B cell (primary cell): Measurements from ENCODE around the gene RSU1. TPM values are rescaled to one million over a fixed set of nuclear protein-coding genes. Genes with fewer than 3 reads are reported as not detected.

Source experiments
- ATAC-seq: fragments of 200-7000 bp; cut with Tn5 transposase; one replicate; pipeline ENCODE4 v1.10.0; 2021; ENCODE audit warnings: low read depth, mild to moderate bottlenecking, moderate number of reproducible peaks, moderate library complexity
- CTCF ChIA-PET: fragments of 350-600 bp; sonication (Branson Sonifier 250); formaldehyde crosslinking; loops from one replicate; lab custom pipeline; 2021; ENCODE audit warnings: antibody characterized with exemption, inconsistent platforms; lab: Charles Lee
- POLR2A ChIA-PET: fragments of 350-600 bp; sonication (Branson Sonifier 250); formaldehyde crosslinking; loops from one replicate; lab custom pipeline; 2021; ENCODE audit warnings: antibody characterized with exemption; lab: Charles Lee
- DNase-seq: peaks from one replicate; pipeline ENCODE4 v3.0.0; 2013
- H2AFZ ChIP-seq: 2 replicates; pipeline ENCODE4 v1.6.1; 2012; ENCODE audit warnings: mild to moderate bottlenecking, low read depth, low read length; ENCODE audit not compliant: insufficient read depth, poor library complexity, severe bottlenecking
- H3K27ac ChIP-seq, 2 donors: 1 replicate in 1 of 2; 2 replicates in 1 of 2; pipeline ENCODE4 v1.5.1; 2012 to 2013; ENCODE audit warnings: low read length in 2 of 2, mild to moderate bottlenecking in 2 of 2, moderate library complexity in 1 of 2
- H3K27me3 ChIP-seq, 4 experiments: fragments of 200-600 bp in 1 of 4; sonication (generic) in 1 of 4; replicated peaks in 1 of 4; 1 replicate in 2 of 4; 2 replicates in 2 of 4; pipeline versions ENCODE4 v1.6.1 to v1.7.0; 2013 to 2016; ENCODE audit warnings: low read length in 3 of 4, mild to moderate bottlenecking in 2 of 4, mixed read lengths in 1 of 4, moderate library complexity in 1 of 4; ENCODE audit not compliant: insufficient read depth in 4 of 4, control insufficient read depth in 3 of 4; ENCODE audit errors: control extremely low read depth in 1 of 4
- H3K36me3 ChIP-seq, 2 experiments: replicated peaks in 1 of 2; 1 replicate in 1 of 2; 2 replicates in 1 of 2; pipeline versions ENCODE4 v1.6.1 to v1.7.1; 2013; ENCODE audit warnings: low read length in 1 of 2; ENCODE audit not compliant: insufficient read depth in 2 of 2, control insufficient read depth in 1 of 2; ENCODE audit errors: control extremely low read depth in 1 of 2, extremely low read depth in 1 of 2
- H3K4me1 ChIP-seq, 2 donors: fragments of 200-600 bp in 1 of 2; sonication (generic) in 1 of 2; 1 replicate in 1 of 2; 2 replicates in 1 of 2; pipeline versions ENCODE4 v1.5.1 to v1.6.1; 2013 to 2017; ENCODE audit warnings: low read length in 2 of 2; ENCODE audit not compliant: control insufficient read depth in 2 of 2, insufficient read depth in 2 of 2
- H3K4me2 ChIP-seq: replicated peaks from 2 replicates; pipeline ENCODE3; 2012; ENCODE audit warnings: mild to moderate bottlenecking, low read depth, low read length; ENCODE audit not compliant: poor library complexity, severe bottlenecking
- H3K4me3 ChIP-seq, 5 experiments: fragments of 200-600 bp in 1 of 5; sonication (generic) in 1 of 5; 1 replicate in 3 of 5; 2 replicates in 2 of 5; pipeline versions ENCODE4 v1.5.1 to v1.7.0; 2011 to 2016; ENCODE audit warnings: low read length in 4 of 5, mild to moderate bottlenecking in 4 of 5, low read depth in 2 of 5, control low read depth in 1 of 5, moderate library complexity in 1 of 5; ENCODE audit not compliant: insufficient read depth in 1 of 5; ENCODE audit errors: control extremely low read depth in 1 of 5, extremely low read depth in 1 of 5
- H3K79me2 ChIP-seq: fragments of 200-600 bp; sonication (generic); one replicate; pipeline ENCODE4 v1.6.0; 2016; ENCODE audit warnings: low read length; ENCODE audit not compliant: control insufficient read depth, insufficient read depth
- H3K9ac ChIP-seq: fragments of 200-600 bp; sonication (generic); 2 replicates; pipeline ENCODE4 v1.6.1; 2017; ENCODE audit warnings: mild to moderate bottlenecking, low read length, moderate library complexity
- H3K9me3 ChIP-seq, 3 donors: one replicate each; pipeline versions ENCODE4 v1.6.1 to v1.7.1; 2013; ENCODE audit warnings: low read length in 2 of 3; ENCODE audit not compliant: control insufficient read depth in 2 of 3, insufficient read depth in 1 of 3; ENCODE audit errors: control extremely low read depth in 1 of 3
- H4K20me1 ChIP-seq: 2 replicates; pipeline ENCODE4 v1.6.0; 2012; ENCODE audit warnings: mild to moderate bottlenecking, low read length; ENCODE audit not compliant: insufficient read depth, control insufficient read depth, poor library complexity, severe bottlenecking
- H3K27ac Mint-ChIP-seq: one replicate; pipeline ENCODE4 v1.8.0; 2021; ENCODE audit warnings: mixed read lengths
- H3K27me3 Mint-ChIP-seq: one replicate; pipeline ENCODE4 v1.8.0; 2021; ENCODE audit warnings: mixed read lengths
- H3K4me1 Mint-ChIP-seq: one replicate; pipeline ENCODE4 v1.8.0; 2021; ENCODE audit warnings: mixed read lengths
- H3K4me3 Mint-ChIP-seq: one replicate; pipeline ENCODE4 v1.8.0; 2021; ENCODE audit warnings: mixed read lengths
- H3K9me3 Mint-ChIP-seq: one replicate; pipeline ENCODE4 v1.8.0; 2022; ENCODE audit warnings: mixed read lengths; ENCODE audit not compliant: insufficient read depth
- CTCF ChIP-seq: fragments of 200-600 bp; IDR thresholded peaks from one replicate; pipeline ENCODE4 v1.8.0; 2022; ENCODE audit warnings: antibody characterized with exemption, mild to moderate bottlenecking
- EZH2 ChIP-seq: IDR thresholded peaks from 2 replicates; pipeline ENCODE4 v1.6.1; 2012; ENCODE audit warnings: borderline replicate concordance, low read depth, mild to moderate bottlenecking, moderate library complexity, low read length; ENCODE audit not compliant: insufficient read depth, poor library complexity, severe bottlenecking
- WGBS: methylation state at CpG from one replicate; pipeline ENCODE4 v1.1.5; 2013; ENCODE audit warnings: missing lambda C conversion rate; ENCODE audit not compliant: insufficient coverage; 5-methylcytosine and 5-hydroxymethylcytosine counted together
- intact Hi-C: fragments of 100-400 bp; cut with micrococcal nuclease; formaldehyde crosslinking; loops from one replicate; pipeline ENCODE4 v1.10.0; 2022
- polyA plus RNA-seq: library from polyadenylated mRNA; depleted of rRNA; stranded (reverse); fragments of >200 nt; gene quantifications from 2 replicates; pipeline ENCODE4 v1.2.3, GENCODE V29; 2012
- total RNA-seq, 2 donors: library from RNA; stranded (reverse); fragments of 120-200 nt in 1 of 2; gene quantifications; 1 replicate in 1 of 2; 2 replicates in 1 of 2; pipeline versions ENCODE4 v1.2.3 to v1.2.4, GENCODE V29; 2013 to 2022

Gene RSU1
- total and polyA plus RNA-seq, 2 donors (not counting 1 experiment from before 2014, with no cell fraction given) = 33.4 to 41.1 TPM

- TF ChIP-seq CTCF (no peak), EZH2 (no peak)
- no peaks in the 10 kb centered on the region for H3K4me1 ChIP-seq
- Mint-ChIP-seq H3K4me3 (no peak overlapping the region), H3K9me3 (no peaks in the 10 kb centered on the region), H3K27ac (no peak overlapping the region), H3K4me1 (peaks cover 3% of the 10 kb centered on the region), H3K27me3 (peaks cover 16% of the 10 kb centered on the region)
- no peak for ATAC-seq
- no peaks in the 10 kb centered on the region for H3K79me2 ChIP-seq
- H3K27me3 ChIP-seq = no peaks in the 10 kb centered on the region
- H3K27ac ChIP-seq = no peak overlapping the region
- H2AFZ ChIP-seq = no peak overlapping the region
- intact Hi-C loops = no loop called here
- no peak overlapping the region for H3K9ac ChIP-seq
- H3K4me3 ChIP-seq = no peak overlapping the region
- H3K36me3 ChIP-seq = no peaks in the 10 kb centered on the region
- POLR2A ChIA-PET = no interaction called here
- H3K4me2 ChIP-seq = no peak overlapping the region
- 57% methylated on average over 5 of the region's 7 CpGs for WGBS
- no peaks in the 10 kb centered on the region for H4K20me1 ChIP-seq
- DNase-seq = no peak
- H3K9me3 ChIP-seq = no peaks in the 10 kb centered on the region
- CTCF ChIA-PET = no interaction called here
Measured at GRCh38 chr10:16566202-16566805, 250.9 kb downstream of the RSU1 start.

GRCh38 chr10:16565604-16566003, 251.6 kb downstream of the RSU1 start:
- Mint-ChIP-seq H3K4me3 (no peak overlapping the region), H3K27ac (no peak overlapping the region), H3K4me1 (peaks cover 1% of the 10 kb centered on the region), H3K27me3 (peaks cover 16% of the 10 kb centered on the region), H3K9me3 (no peaks in the 10 kb centered on the region)
- intact Hi-C loops = no loop called here
- no peak overlapping the region for H2AFZ ChIP-seq
- H3K79me2 ChIP-seq = no peaks in the 10 kb centered on the region
- POLR2A ChIA-PET = no interaction called here
- H3K9me3 ChIP-seq = no peaks in the 10 kb centered on the region
- CTCF ChIA-PET = no interaction called here
- no CpG with 5 or more reads among the region's 3 CpGs for WGBS
- H3K4me1 ChIP-seq = no peaks in the 10 kb centered on the region
- no peak overlapping the region for H3K27ac ChIP-seq
- TF ChIP-seq CTCF = no peak
- TF ChIP-seq EZH2 = no peak
- no peaks in the 10 kb centered on the region for H4K20me1 ChIP-seq
- no peaks in the 10 kb centered on the region for H3K27me3 ChIP-seq
- no peak overlapping the region for H3K4me3 ChIP-seq
- no peak overlapping the region for H3K9ac ChIP-seq
- ATAC-seq (no peak), DNase-seq (no peak)
- H3K4me2 ChIP-seq = no peak overlapping the region
- no peaks in the 10 kb centered on the region for H3K36me3 ChIP-seq
